Tongue (tissue), 2 donors: ENCODE data around the gene STK25. TPM values are rescaled to one million over a fixed set of nuclear protein-coding genes. Genes with fewer than 3 reads are reported as not detected.

Experiments
- DNase-seq: peaks from one replicate; pipeline ENCODE4 v3.0.0-alpha.2; 2015
- total RNA-seq: library from RNA; depleted of rRNA; stranded (reverse); fragments of >200 nt; gene quantifications from one replicate; pipeline ENCODE4 v1.2.3, GENCODE V29; 2014

STK25 gene
- total RNA-seq, result 244 TPM

DNA sequence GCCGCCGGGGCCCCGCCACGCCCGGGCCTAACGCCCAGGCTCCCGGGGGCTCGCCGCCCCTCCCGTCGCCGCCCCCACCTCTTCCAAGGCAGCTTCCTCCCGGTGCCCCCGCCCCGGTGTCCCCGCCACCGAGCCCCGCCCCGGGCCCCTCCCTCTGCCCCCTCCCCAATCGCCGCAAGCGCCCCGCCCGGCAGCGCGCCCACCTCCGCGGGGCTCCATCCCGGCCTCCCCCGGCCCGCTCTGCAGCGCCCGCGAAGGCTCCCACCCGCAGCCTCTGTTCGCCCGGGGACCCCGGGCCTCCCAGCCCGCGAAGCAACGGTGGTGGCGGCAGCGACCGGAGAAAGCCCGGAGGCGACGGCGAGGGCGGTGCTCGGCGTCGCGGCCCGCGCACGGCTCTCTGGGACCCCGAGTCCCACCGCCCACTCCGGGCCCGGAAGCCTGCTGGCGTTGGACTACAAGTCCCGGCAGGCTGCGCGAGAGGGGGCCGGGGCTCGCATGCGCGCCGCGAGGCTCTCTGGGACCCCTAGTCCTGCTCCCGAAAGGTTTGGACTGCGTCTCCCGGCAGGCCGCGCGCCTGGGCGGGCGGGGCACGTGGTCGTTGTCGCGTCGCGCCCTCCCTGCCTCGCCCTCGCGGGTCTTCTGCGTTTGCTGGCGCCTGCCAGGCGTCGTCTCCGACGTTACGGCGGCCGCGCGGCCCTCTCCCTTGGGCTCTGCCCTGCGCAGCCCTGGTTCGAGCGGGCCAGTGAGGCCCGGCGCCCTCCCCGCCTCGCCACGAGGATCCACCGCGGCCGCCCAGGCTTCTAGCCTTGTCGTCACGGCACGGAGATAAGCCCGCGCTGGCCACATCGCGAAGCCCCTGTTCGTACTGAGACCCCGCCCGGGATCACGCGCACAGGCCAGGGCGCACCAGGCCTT, at the start of gene STK25:
Gene STK25 (minus strand): TSS at position 345 of the 915 bp plus-strand sequence. CDS start 549 bp downstream, outside the sequence.
- peak; percentile 99 for DNase-seq

DNA sequence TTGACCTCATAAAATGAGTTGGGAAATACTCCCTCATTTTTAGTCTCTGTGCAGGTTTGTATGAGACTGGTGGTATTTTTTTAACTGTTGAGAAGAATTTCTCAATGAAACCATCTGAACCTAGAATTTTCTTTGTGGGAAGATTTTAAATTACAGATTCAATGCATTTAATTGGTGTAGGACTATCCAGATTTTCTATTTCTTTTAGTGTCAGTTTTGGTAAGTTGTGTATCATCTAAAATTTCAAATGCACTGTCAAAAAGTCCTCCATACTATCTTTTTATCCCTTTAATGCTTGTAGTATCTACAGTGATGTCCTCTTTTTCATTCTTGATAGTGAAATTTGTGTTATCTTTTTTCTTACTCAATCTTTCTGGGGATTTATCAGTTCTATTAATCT, 48.4 kb upstream of the STK25 start:
- DNase-seq, result no peak

DNA sequence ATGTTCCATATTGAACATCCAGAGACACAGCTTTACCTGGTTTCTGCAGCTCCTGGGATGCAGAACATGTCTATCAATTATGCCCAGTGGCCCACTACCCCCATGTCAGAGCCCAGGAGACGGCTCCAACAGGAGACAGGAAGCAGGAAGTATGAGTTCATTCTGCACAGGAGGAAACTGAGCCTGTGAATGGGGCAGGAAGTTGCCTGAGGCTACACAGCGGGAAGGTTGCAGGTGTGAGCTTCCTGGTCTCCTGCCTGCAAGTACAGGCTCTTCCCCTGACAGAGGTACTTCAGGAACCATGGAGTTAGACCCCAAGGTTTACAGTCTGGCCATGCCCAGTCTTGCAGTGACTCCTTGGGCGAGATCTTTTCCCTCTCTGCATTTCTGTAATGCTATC, 47.3 kb upstream of the STK25 start:
- no peak for DNase-seq

DNA sequence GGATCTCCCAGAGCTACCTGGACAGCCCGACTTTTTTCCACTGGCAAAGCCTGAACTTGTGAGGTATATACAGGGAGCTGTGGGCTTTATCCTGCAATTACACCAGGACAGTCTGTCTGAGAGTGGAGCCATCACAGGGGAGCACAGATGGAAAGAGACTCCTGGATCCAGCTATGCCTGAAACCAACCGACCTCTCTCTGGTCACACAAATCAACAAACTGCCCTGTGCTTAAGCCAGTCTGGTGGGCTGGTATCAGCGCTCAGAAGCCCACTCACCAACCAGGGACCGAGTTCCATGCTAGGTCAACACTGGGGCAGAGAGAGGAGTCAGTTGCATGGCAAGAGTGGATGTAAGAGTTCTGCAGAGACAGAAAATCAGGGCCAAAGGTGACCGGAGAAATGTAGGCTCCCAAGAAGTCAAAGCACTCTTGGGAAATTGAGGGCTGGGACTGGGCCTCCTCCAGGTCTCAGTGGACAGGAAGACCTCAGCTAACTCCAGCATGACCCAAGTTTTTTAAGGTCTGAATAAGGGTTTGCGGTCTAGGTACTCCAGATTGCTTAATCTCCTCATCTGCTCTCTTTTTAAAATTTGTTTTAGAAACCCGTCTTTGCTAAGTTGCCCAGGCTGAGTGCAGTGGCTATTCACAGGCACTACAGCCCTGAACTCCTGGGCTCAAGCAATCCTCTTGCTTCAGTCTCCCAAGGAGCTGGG, 46.4 kb upstream of the STK25 start:
- no peak for DNase-seq

DNA sequence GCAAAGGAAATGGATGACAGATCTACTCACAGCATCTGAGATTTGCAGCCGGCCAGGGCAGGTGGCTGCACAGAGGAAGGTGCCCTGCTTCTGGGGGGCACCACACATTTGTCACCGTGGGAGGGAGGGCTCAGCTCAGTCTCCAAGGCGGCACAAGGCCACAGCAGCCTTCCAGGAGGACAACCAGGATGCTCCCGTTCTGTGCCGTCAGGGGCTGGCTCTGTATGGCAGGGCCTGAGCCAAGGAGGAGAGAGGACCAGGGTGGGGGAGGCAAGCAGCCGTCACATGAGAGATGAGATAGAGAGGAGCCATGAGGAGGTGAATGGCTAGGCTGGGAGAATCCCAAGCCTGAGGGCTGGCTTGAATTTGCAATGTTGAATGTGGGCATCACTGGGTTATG, 45.6 kb upstream of the STK25 start:
- DNase-seq, result no peak

GRCh38 chr2:241553512-241553830, 45.1 kb upstream of the STK25 start:
- DNase-seq, result no peak

DNA sequence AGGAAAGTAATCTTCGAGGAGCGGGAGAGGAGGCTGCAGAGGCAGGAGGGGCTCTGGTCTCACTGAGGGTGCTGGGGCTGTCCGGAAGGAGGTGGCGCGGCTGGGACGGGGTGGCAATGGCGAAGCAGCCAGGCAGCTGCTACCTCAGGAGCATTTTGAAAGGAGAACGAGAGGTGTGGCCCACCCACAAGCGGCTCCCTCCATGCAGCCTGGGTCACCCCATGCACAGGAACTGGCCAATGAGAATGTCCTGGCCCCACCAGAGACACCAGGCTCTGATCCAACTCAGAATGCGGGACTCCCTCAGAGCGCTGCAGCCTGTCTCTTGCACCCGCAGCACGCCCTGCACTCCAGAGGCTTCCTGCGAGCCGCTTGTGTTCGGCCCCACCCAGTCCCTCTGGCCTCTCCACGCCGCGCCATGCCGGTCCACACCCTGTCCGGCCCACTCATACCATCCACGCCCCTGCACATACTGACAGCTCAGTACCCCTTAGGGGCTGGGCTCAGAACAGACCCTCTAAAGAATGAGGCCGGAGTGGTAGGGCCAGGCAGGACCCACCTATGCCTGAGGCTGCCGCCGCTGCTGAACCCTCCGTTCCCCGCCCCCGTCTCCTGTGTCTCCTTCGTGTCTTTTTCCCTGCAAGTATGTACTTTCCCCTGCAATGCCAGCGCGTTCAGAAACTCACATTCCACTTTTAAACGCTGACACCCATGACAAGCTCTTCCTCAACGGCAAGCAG, 43.8 kb upstream of the STK25 start:
- DNase-seq, result no peak

DNA sequence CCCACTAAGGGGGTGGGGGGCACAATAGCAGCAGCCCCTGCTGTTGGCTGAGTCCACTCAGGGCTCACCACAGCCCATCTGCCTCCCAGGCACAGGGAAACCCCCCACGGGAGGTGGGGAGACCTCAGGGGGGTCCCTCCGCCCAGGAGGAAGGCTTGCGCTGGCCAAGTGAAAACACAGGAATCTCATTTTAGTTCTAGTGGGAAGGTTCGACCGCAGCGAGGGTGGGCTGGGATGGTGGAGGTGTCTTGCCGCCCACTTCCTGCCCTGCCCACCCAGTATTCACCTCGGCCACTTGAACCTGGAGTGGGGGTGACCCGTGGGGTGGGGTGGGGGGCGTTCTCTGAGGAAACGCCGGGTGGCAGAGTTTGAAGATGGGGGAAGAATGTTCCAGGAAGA, 43.2 kb upstream of the STK25 start:
- no peak for DNase-seq

DNA sequence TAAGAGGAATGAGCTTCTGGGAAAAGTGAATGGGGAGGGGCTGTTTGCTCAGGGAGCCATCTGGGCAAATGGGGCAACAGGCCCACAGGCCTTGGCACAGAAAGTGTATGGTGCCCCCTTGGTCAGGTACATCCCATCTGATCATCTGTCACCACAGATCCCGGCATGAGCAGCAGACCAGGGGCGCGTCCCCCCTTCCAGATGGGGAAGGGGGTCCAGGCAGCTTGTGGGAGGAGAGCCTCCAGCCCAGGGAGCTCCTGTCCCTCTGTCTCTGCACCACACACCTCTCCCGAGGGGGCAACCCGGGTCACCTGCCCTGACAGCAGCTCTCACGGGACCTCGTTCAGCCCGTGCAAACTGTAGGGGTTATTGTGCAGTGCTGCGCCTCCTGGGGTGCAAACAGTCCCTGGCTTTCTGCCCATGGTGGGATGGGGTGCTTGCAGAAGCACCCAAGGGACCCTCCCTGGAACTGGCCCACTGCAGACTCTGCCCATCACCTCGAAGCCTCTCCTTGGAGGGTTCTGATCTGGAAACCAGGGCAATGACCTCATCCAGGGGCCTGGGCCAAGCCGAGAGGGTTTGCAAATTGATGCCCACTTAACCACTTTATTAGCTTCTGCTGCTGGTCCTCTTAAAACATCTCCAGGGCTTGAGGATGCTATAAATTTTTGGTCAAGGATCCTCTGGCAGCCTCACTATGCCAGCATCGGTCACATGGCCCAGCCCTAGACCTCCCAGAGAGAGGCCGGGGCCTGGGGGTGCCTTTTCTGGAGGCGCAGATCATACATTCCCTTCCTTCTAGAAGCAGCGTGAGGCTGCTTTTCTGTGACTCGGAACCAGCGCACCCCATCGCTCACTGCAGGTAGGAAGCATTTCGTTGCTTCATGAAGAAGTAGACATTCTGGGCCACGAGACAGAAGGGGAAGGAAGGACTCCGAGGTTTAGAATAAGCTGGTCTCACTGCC, 42.5 kb upstream of the STK25 start:
- DNase-seq, result no peak

GRCh38 chr2:241548451-241548835, 40.1 kb upstream of the STK25 start:
- no peak for DNase-seq

- DNase-seq, result no peak
These were observed 39.5 kb upstream of the STK25 start for GRCh38 chr2:241547781-241548450.

DNA sequence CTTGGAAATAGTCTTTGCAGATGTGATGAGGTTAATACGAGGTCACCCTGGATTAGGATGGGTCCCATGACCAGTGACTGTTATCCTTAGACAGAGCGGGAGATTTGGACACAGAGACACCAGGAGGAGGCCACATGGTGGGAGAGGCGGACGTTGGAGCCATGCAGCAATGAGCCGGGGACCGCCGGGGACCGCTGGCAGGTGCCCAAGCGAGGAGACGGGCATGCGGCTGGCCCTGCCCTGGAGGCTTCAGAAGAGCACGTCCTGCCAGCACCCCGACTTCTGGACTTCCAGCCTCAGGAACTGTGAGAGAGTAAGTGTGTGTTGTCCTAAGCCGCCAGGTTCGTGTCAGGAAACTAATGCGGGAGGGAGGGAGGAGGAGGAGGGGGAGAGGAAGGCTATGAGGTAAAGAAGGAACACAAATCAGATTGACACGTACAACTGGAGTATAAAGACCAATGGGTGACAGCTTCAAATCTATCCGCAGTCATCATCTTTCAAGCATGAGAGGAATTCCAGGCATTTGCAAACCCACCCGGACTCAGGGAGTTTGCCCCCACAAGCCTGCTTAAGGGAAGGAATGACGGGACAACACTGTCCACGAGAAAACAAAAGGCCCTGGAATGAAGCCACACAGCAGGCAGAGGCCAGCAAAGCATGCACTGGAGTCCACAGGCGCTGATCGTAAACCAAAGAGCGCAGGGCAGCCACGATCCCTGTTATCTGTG, 38.6 kb upstream of the STK25 start:
- peak; percentile 83 for DNase-seq

DNA sequence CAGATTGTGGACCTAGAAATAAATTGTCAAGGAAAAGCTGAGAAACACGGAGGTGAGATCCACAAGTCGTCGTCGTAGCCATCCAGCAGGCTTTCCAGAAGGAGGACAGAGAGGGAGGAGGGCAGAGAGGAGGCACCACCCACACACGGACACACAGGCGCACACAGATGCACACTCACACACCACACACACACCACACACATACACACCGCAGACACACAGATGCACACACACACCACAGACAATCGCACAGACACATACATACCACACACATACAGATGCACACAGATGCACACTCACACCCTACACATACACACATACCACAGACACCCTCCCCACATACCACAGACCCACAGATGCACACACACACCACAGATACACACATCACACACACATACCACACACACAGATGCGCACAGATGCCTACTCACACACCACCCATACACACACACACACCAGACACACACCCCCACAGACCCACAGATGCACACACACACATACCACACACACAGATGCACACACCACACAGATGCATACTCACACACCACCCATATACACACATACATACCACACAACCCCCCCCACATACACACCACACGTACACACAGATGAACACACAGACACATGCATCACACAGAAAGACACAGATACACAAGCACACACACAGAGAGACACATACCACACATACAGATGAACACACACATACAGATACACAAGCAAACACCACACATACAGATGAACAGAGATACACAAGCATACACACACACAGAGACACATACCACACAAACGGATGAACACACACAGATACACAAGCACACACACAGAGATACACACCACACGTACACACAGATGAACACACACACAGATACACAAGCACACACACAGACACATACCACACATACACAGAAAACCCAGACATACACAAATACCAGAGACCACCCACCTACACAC, 37.4 kb upstream of the STK25 start:
- DNase-seq, result no peak

DNA sequence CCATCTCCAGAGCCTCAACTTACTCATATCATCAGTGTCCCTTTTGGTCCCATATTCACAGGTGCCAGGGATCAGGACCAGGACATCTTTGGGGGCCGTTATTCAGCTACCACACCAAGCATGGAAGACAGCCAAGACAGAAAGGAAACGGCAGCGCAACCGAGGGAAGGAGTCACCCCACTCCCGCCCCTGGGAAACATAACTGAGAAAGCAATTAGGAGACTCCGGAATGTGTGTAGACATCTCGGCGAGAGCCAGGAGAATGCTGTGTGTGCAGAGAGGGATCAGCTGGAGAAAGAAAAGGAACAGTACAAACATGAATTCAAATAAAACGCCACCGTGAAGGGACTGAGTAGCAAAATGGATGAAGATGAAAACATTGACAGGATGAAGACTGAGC, 36.7 kb upstream of the STK25 start:
- DNase-seq, result no peak

- no peak for DNase-seq
These were observed 33.9 kb upstream of the STK25 start for GRCh38 chr2:241542278-241542605.

- DNase-seq, result no peak
These were observed 33.3 kb upstream of the STK25 start for GRCh38 chr2:241541564-241542277.

- DNase-seq, result peak; percentile 65
These were observed 32.6 kb upstream of the STK25 start for GRCh38 chr2:241540771-241541561.

DNA sequence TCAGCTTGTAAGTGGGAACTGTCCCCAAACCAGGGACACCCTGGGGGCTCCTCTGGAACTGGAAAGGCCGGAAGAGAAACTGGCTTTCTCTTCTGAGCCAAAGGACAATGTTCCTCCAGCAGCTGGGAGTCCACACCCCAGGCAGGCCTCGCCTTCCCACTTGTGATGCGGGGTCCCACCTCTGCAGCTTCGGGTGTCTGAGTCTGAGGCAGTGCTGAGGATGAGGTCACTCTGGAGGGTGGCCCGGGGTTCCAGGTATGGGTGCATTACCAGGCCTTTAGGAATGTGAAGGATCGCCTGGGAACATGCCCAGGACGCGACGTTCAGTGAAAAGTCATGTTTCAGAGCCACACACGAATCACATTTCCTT, 32.0 kb upstream of the STK25 start:
- peak; percentile 50 for DNase-seq
